GM19467 (cell line): ENCODE measurements around the gene KIAA1217.

ENCODE experiments used
- ATAC-seq: cut with Tn5 transposase; IDR thresholded peaks from one replicate; pipeline ENCODE4 v1.9.1; 2021; ENCODE audit warnings: mild to moderate bottlenecking, moderate library complexity; ENCODE audit not compliant: unreplicated experiment

KIAA1217 gene

GRCh38 chr10:24208661-24209431 is at the start of gene KIAA1217:
TSS of gene KIAA1217 (plus strand) at chr10:24209138. CDS start at chr10:24209194, 56 bp downstream.
- ATAC-seq, result no peak

- no peak for ATAC-seq
These were observed 46.5 kb upstream of the KIAA1217 start for GRCh38 chr10:24162206-24162985.

- ATAC-seq, result no peak
These were observed 45.5 kb upstream of the KIAA1217 start for GRCh38 chr10:24163485-24163884.

GRCh38 chr10:24168258-24169170 is 40.4 kb upstream of the KIAA1217 start:
- no peak for ATAC-seq

- ATAC-seq, result no peak
These were observed 38.7 kb upstream of the KIAA1217 start for GRCh38 chr10:24170199-24170598.

- ATAC-seq, result no peak
These were observed 36.0 kb upstream of the KIAA1217 start for GRCh38 chr10:24172909-24173308.

- no peak for ATAC-seq
These were observed 34.9 kb upstream of the KIAA1217 start for GRCh38 chr10:24174014-24174413.

GRCh38 chr10:24176658-24177057 is 32.3 kb upstream of the KIAA1217 start:
- ATAC-seq, result no peak

GRCh38 chr10:24177636-24178035 is 31.3 kb upstream of the KIAA1217 start:
- ATAC-seq, result no peak

GRCh38 chr10:24180891-24181290 is 28.0 kb upstream of the KIAA1217 start:
- no peak for ATAC-seq

GRCh38 chr10:24184455-24184854 is 24.5 kb upstream of the KIAA1217 start:
- ATAC-seq, result no peak

GRCh38 chr10:24193330-24193729 is 15.6 kb upstream of the KIAA1217 start:
- no peak for ATAC-seq

- ATAC-seq, result no peak
These were observed 11.7 kb upstream of the KIAA1217 start for GRCh38 chr10:24197263-24197662.

GRCh38 chr10:24201503-24202180 is 7.3 kb upstream of the KIAA1217 start:
- no peak for ATAC-seq

GRCh38 chr10:24202181-24202570 is 6.8 kb upstream of the KIAA1217 start:
- no peak for ATAC-seq

GRCh38 chr10:24205821-24206220 is 3.1 kb upstream of the KIAA1217 start:
- no peak for ATAC-seq

- no peak for ATAC-seq
These were observed 2.6 kb upstream of the KIAA1217 start for GRCh38 chr10:24206334-24206733.

- ATAC-seq, result no peak
These were observed 2.0 kb upstream of the KIAA1217 start for GRCh38 chr10:24206926-24207325.

GRCh38 chr10:24207341-24207740 is 1.6 kb upstream of the KIAA1217 start:
- ATAC-seq, result no peak

GRCh38 chr10:24207781-24208611 is 942 bp upstream of the KIAA1217 start:
- ATAC-seq, result no peak
